HUES64 (cell line): Measurements from ENCODE around the gene DCUN1D5.
"Not testable (repeated sequence)": the region's sequence is repeated elsewhere in the genome, so short reads cannot be mapped to it uniquely, and the experiment has no call there.

Experiments
- H3K27ac ChIP-seq: 2 replicates; pipeline ENCODE4 v1.7.0; 2013; ENCODE audit warnings: low read depth, low read length, inconsistent platforms
- H3K27me3 ChIP-seq: 2 replicates; pipeline ENCODE4 v1.6.1; 2013; ENCODE audit warnings: mild to moderate bottlenecking, low read length; ENCODE audit not compliant: insufficient read depth
- H3K36me3 ChIP-seq: 2 replicates; pipeline ENCODE4 v1.6.1; 2013; ENCODE audit warnings: mild to moderate bottlenecking, low read length; ENCODE audit not compliant: insufficient read depth
- H3K4me1 ChIP-seq: 2 replicates; pipeline ENCODE4 v1.6.1; 2013; ENCODE audit warnings: mild to moderate bottlenecking, low read length, moderate library complexity; ENCODE audit not compliant: insufficient read depth
- H3K4me3 ChIP-seq: 2 replicates; pipeline ENCODE4 v1.5.1; 2013; ENCODE audit warnings: mild to moderate bottlenecking, low read length, moderate library complexity
- H3K9ac ChIP-seq: 2 replicates; pipeline ENCODE4 v1.6.1; 2013; ENCODE audit warnings: mild to moderate bottlenecking, low read depth, low read length
- H3K9me3 ChIP-seq: 2 replicates; pipeline ENCODE4 v1.6.1; 2013; ENCODE audit warnings: low read depth, low read length; ENCODE audit not compliant: insufficient read depth
- WGBS: fragments of 150-250, 120-280 bp; methylation state at CpG from one replicate; pipeline ENCODE4 v1.1.7; 2013; ENCODE audit warnings: missing lambda C conversion rate; 5-methylcytosine and 5-hydroxymethylcytosine counted together

DCUN1D5 gene

DNA sequence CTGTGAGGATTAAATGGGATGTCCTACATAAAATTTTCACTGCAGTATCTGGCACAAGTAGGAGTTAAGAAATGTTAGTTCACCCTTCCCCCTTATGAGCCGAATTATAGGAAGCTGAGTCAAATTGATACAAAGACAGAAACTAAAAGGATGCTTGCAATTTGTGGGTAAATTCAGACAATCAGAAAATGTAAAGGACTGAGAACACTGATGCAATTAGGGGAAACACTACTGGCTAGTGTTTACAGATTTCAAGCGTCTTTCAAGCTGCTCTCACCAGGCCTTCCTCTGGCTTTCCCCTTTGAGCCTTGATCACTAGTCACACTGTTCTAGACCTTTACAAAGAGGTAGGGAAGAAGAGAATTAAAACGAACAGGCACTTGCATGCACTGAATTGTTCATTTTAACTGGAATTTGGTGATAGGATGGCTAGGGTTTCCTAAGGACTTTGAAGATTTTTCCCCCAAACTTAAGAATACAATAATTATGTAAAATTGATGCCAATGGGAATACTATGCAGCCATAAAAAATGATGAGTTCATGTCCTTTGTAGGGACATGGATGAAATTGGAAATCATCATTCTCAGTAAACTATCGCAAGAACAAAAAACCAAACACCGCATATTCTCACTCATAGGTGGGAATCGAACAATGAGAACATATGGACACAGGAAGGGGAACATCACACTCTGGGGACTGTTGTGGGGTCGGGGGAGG lies 63.5 kb downstream of the DCUN1D5 start:
- not testable (repeated sequence) for H3K4me3 ChIP-seq, H3K36me3 ChIP-seq, H3K27ac ChIP-seq, H3K4me1 ChIP-seq, H3K27me3 ChIP-seq, H3K9me3 ChIP-seq, H3K9ac ChIP-seq
- WGBS, result 87% methylated on average over 2 of the region's 7 CpGs

DNA sequence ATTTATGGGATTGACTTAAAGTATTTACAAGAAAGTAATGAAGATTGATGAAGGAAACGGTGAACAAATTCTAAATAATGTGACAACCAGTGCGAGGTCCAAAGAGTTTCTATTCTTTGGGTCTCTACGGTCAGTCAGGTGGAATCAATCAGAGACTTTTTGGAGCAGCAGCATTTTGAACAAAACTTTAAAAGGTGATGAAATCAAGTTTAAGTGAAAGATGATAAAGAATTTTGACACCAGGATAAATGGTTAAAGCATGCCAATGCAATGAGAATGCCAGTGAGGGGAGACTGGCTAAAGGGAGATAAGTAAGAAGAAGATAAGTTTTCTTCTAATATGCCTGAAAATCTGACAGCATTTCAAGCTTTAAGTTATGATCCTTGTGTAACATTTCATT lies 67.9 kb downstream of the DCUN1D5 start:
- Histone ChIP-seq H3K9me3 (no peaks in the 10 kb centered on the region), H3K9ac (no peak overlapping the region), H3K36me3 (no peaks in the 10 kb centered on the region), H3K27ac (no peak overlapping the region), H3K4me3 (no peak overlapping the region), H3K4me1 (no peaks in the 10 kb centered on the region), H3K27me3 (no peaks in the 10 kb centered on the region)
- 95% methylated on average over 3 of the region's 3 CpGs for WGBS

DNA sequence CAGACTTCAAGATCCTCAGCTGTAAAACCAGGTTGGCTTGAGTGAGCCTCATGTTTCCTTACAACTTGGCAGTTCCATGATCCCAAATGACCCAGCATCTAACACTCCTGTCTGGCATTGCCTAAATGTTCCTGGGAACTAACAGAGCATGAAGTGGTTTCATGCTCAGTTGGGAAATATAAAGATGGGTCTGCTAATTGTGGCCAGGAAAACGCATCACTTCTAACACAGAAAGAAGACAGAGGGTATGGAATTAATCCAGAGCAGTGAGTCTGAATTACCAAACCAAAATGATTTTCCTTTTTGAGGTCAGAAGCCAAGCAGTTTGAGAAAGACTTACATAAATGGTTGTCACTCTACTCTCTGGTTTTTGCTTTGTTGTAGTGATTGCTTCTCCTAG lies 75.9 kb downstream of the DCUN1D5 start:
- Histone ChIP-seq H3K36me3 (no peaks in the 10 kb centered on the region), H3K27ac (no peak overlapping the region), H3K4me1 (no peaks in the 10 kb centered on the region), H3K9ac (no peak overlapping the region), H3K9me3 (no peaks in the 10 kb centered on the region), H3K4me3 (no peak overlapping the region), H3K27me3 (no peaks in the 10 kb centered on the region)
- WGBS, result 83% methylated on average over 1 of the region's 1 CpG

DNA sequence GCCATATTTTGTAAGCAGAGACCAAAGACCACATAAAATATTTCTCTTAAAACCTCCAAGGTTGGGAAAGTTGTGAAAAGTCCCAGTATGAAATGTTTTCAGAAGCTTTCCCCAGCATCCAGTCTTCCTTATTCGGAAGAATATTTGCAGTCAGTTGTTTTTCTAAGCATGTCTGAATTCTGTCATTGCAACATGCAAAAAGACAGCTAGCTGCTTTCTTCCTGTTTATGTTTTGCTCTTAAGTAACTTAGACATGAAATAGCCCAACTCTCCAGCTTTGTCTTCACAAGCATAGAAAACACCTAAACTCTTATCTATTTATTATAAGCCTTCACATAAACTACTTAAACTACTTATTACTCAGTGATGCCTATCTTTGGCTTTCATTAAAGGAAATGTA lies 78.5 kb downstream of the DCUN1D5 start:
- no peaks in the 10 kb centered on the region for H3K4me1 ChIP-seq

More for the DNA sequence above, 78.5 kb downstream of the DCUN1D5 start:
- no peak overlapping the region for H3K9ac ChIP-seq
- H3K27me3 ChIP-seq, result no peaks in the 10 kb centered on the region
- peaks cover 3% of the 10 kb centered on the region; the same call in 1 of the 2 replicates for H3K9me3 ChIP-seq
- WGBS, result 100% methylated on average over 1 of the region's 1 CpG
- no peak overlapping the region for H3K4me3 ChIP-seq
- no peaks in the 10 kb centered on the region for H3K36me3 ChIP-seq
- H3K27ac ChIP-seq, result no peak overlapping the region
